HG02588 (cell line): Measurements from ENCODE around the gene ADGRG1.

Experiments used
- ATAC-seq: cut with Tn5 transposase; IDR thresholded peaks from one replicate; pipeline ENCODE4 v1.9.1; 2021; ENCODE audit warnings: mild to moderate bottlenecking, moderate library complexity; ENCODE audit not compliant: unreplicated experiment

The ADGRG1 gene

DNA sequence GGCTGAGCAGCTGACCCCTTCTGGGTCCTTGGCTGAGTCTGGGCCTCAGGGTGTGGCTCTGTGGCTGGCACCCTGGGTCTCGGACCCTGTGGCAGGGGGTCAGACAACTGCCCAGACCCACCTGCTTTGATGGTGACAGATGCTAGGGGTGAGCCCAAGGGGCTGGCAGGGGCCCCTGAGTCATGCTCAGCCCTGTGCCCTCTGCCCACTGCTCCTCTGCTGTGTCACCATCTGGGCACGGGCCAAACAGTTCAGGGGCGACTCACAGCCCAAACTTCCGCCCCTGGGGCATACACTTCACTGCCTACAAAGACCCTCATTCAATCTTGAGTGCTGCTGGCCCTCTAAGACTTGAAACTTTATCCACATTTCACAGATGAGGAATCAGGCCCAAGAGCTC is 5.7 kb downstream of the ADGRG1 start:
- no peak for ATAC-seq

DNA sequence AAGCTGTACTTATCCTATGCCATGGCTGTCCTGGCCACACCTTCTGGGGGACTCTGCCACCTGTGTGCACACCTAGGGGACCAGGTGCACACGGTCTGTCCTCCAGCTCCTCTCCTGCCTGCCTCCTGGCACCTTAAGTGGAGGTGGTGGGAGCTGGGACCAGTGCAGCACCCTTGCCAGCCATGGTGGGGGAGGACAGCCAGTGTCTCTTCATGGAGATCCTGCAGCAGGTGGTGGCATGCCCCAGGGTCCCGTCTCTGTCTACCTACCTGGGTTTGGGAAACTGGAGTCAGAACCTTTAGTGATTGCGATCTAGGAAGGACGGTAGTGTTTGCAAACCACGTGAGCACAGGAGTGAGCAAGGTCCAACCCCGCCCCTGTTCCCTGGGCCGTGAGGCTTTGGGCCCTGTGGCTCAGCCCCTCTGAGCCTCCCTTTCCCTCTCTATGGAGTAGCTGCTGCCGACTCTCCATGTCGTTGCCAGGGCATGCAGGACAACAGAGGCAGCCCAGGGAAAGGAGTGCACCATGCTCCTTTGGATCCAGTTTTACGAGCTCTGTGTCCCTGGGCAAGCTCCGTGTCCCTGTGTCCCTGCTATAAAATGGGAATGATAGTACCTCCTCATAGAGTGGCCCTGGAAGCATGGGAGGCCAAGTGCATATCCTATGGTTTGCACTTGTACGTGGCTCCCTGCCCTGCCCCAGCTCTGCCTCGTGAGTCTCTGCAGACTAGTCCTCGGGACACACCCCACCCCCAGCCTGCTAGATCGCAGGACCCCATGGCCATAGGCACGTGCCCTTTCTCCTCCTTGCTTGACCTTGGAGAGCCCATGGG is 7.1 kb downstream of the ADGRG1 start:
- no peak for ATAC-seq

- ATAC-seq: no peak
Observed at GRCh38 chr16:57636184-57636583, 7.8 kb downstream of the ADGRG1 start.

DNA sequence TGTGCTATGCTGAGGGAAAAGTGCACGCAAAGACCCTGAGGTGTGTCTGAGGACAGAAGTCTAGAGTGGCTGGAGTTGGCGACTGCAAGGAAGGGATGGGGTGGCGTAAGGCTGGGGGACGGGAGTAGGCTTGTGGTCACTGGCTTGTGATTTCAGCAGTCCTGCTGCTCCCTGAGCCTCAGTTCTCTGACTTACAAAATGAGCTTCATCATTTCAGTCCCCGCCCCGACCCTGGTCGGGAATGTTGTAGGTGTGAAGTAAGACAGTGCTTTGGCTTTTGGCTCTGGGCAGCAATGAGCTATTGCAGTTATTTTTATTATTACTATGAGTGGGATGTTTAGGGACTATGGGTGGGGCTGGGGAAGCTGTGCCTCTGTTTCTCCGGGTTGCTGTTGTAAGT is 8.6 kb downstream of the ADGRG1 start:
- no peak for ATAC-seq

- ATAC-seq: no peak
Observed at GRCh38 chr16:57637424-57637823, 9.0 kb downstream of the ADGRG1 start.

DNA sequence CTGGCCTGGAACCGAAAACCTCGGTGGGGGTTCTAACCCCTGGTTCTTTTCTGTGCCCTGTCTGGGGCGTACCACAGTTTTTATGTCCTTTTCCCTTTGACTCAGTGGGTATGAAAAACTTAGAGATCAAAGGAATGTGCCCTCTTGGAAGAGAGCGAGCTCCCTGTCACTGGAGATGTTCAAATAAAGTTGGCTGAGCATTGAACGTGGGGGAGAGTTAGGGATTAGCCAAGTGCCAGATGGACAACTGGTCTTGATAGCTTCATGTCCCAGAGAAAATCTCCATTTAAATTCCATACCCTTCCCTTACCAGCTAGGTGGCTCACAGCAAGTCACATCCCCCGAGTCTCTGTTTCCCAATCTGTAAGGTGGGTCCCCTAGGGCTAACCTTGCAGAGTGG is 9.5 kb downstream of the ADGRG1 start:
- no peak for ATAC-seq

- ATAC-seq: no peak
Observed at GRCh38 chr16:57638381-57638780, 10.0 kb downstream of the ADGRG1 start.

DNA sequence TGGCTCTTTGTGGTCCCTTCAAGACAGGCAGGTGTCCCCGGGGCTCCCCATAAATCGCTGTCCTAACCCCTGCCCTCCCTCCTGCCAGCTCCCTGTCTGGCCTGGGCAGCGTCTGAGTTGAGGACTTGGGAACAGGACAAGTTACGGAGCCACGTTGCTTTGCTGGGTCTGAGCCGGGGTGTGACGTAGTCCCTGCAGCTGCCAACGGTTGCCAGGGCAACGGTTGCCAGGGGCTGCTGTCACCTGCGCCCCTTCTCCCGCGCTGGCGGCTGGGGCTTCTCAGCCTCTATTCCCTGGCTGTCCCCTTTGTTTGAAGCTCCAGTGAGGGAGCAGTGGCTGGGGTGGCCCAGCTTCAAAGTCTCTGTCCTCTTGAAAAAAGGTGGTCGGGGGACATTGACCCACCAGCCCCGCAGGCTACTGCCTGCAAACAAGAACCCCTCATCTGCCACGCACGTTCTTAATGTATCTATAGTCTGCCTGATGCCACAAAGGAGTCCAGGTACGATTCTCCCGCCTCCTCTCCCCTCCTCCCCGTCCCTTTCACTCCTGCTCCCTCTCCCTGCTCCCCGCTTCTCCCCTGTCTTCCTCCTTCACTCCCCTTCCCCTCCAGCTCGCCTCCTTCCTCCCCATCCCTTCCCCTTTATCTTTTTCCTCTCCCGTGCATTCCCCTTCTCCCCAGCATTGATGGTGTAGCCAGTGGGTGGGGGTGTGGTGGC is 10.9 kb downstream of the ADGRG1 start:
- no peak for ATAC-seq

- no peak for ATAC-seq
Observed at GRCh38 chr16:57640185-57640584, 11.8 kb downstream of the ADGRG1 start.

GRCh38 chr16:57640612-57641011 is 12.2 kb downstream of the ADGRG1 start:
- no peak for ATAC-seq

GRCh38 chr16:57642160-57643135 is 14.0 kb downstream of the ADGRG1 start:
- ATAC-seq: no peak

- ATAC-seq: no peak
Observed at GRCh38 chr16:57643147-57643874, 14.9 kb downstream of the ADGRG1 start.

- ATAC-seq: no peak
Observed at GRCh38 chr16:57643910-57644309, 15.5 kb downstream of the ADGRG1 start.

DNA sequence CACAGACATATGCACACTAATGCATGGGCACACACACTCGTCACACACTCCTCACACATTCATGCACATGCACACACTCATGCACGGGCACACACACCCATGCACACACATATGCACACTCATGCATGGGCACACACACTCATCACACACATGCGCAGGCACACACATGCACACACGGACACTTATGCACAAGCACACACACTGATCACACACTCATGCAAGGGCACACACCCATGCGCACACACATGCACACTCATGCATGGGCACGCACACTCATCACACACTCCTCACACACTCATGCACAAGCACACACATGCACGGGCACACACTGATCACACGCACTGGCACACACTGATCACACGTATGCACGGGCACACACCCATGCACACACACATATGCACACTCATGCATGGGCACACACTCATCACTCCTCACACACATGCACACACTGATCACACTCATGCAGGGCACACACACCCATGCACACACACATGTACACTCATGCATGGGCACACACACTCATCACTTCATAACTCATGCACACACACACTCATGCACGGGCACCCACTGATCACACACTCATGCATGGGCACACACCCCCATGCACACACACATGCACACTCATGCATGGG is 16.1 kb downstream of the ADGRG1 start:
- ATAC-seq: no peak

DNA sequence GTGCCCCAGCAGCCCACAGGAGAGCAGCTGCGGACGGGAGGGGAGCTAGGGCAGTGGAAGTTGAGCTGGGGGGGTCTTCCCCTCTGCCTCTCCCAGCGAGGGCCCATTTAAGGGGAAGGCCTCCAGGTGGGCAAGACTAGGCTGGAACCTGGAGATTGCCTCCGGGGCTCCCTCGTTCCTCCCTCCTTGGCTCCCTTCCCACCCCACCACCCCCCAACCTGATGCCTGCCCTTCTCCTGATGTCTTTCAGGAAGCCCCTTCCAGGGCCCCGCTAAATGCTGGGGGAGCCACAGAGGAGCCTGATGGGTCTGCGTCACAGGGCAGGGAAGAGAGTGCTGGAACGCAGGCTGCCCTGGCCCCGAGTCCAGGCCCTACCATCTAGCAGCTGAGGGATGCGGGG is 16.7 kb downstream of the ADGRG1 start:
- ATAC-seq: no peak

- ATAC-seq: no peak
Observed at GRCh38 chr16:57645691-57646387, 17.4 kb downstream of the ADGRG1 start.

DNA sequence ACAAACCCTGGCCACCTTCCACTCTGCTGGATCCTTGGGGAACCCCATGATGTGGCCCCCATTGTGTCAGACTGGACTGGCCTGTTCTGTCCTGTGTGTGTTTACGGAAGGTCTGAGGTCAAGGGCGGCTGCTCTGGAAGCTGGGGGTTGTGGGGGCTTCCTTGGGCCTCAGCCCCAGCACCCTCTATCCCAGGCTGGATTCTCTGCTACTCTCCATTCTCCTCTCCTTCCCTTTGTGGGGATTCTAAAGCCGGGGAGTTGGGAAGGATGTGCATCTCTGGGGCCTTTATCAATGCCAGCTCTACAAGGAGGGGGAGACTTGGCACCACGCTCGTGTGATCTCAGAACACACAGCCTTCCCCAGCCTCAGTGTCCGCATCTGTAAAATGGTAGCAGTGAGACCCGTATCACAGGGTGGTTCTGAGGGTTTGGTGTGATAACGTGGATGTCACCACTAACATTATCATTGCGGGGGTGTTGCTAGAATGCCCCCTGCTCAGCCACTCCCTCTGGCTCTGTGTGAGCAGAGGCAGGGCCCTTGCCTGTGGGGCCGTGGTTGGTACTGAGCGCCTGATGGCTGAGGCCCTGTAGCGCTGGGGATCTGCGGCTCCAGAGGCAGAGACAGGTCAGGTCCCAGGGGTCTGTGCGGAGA is 18.1 kb downstream of the ADGRG1 start:
- ATAC-seq: no peak

- no peak for ATAC-seq
Observed at GRCh38 chr16:57647136-57647875, 18.9 kb downstream of the ADGRG1 start.
